Dendritic cell treated with granulocyte-macrophage colony-stimulating factor and Interleukin-4, amounts not matched to agents 40 ng/mL and 50 ng/mL, for 4 days (primary cell): ENCODE measurements around the gene N4BP2L2.

Source experiments
- H3K27ac Mint-ChIP-seq: one replicate; pipeline ENCODE4 v1.8.0; 2022; ENCODE audit warnings: mild to moderate bottlenecking, mixed read lengths
- H3K27me3 Mint-ChIP-seq: one replicate; pipeline ENCODE4 v1.8.0; 2022; ENCODE audit warnings: mild to moderate bottlenecking, mixed read lengths
- H3K36me3 Mint-ChIP-seq: one replicate; pipeline ENCODE4 v1.8.0; 2022; ENCODE audit warnings: low read depth, mixed read lengths
- H3K4me1 Mint-ChIP-seq: one replicate; pipeline ENCODE4 v1.8.0; 2022; ENCODE audit warnings: low read depth, mixed read lengths
- H3K4me3 Mint-ChIP-seq: one replicate; pipeline ENCODE4 v1.8.0; 2022; ENCODE audit warnings: mild to moderate bottlenecking, moderate library complexity, mixed read lengths
- H3K9me3 Mint-ChIP-seq: one replicate; pipeline ENCODE4 v1.8.0; 2022; ENCODE audit warnings: mixed read lengths
- intact Hi-C: fragments of 100-400 bp; cut with micrococcal nuclease; formaldehyde crosslinking; loops from one replicate; pipeline ENCODE4 v1.15.0; 2022

N4BP2L2 gene

GRCh38 chr13:32432856-32433255 lies 105.7 kb downstream of the N4BP2L2 start:
- no peak overlapping the region for H3K27ac Mint-ChIP-seq
- peaks cover 36% of the 10 kb centered on the region for H3K4me1 Mint-ChIP-seq
- intact Hi-C loops, result no loop called here
- no peak overlapping the region for H3K4me3 Mint-ChIP-seq
- H3K9me3 Mint-ChIP-seq, result no peaks in the 10 kb centered on the region
- H3K27me3 Mint-ChIP-seq, result peaks cover 2% of the 10 kb centered on the region
- H3K36me3 Mint-ChIP-seq, result peaks cover 6% of the 10 kb centered on the region

GRCh38 chr13:32431361-32431760 lies 107.2 kb downstream of the N4BP2L2 start:
- H3K9me3 Mint-ChIP-seq, result no peaks in the 10 kb centered on the region
- no peak overlapping the region for H3K4me3 Mint-ChIP-seq
- H3K4me1 Mint-ChIP-seq, result peaks cover 41% of the 10 kb centered on the region
- intact Hi-C loops, result no loop called here
- no peak overlapping the region for H3K27ac Mint-ChIP-seq
- peaks cover 2% of the 10 kb centered on the region for H3K27me3 Mint-ChIP-seq
- peaks cover 13% of the 10 kb centered on the region for H3K36me3 Mint-ChIP-seq

- no peaks in the 10 kb centered on the region for H3K9me3 Mint-ChIP-seq
- H3K4me1 Mint-ChIP-seq, result peaks cover 47% of the 10 kb centered on the region
- H3K27me3 Mint-ChIP-seq, result no peaks in the 10 kb centered on the region
- intact Hi-C loops, result no loop called here
- H3K4me3 Mint-ChIP-seq, result peak overlapping the region; percentile 30
- H3K27ac Mint-ChIP-seq, result peak overlapping the region; percentile 59
- H3K36me3 Mint-ChIP-seq, result peaks cover 16% of the 10 kb centered on the region
Measured at GRCh38 chr13:32430018-32430747, 108.4 kb downstream of the N4BP2L2 start.

GRCh38 chr13:32429433-32429909 lies 109.1 kb downstream of the N4BP2L2 start:
- H3K4me1 Mint-ChIP-seq, result peaks cover 50% of the 10 kb centered on the region
- H3K4me3 Mint-ChIP-seq, result no peak overlapping the region
- H3K36me3 Mint-ChIP-seq, result peaks cover 20% of the 10 kb centered on the region
- H3K27me3 Mint-ChIP-seq, result no peaks in the 10 kb centered on the region
- intact Hi-C loops, result loop anchor here (5.0 kb wide), 1 partner anchor 108 kb away; the partner anchor contains the start of gene N4BP2L2
- H3K9me3 Mint-ChIP-seq, result no peaks in the 10 kb centered on the region
- H3K27ac Mint-ChIP-seq, result peak overlapping the region; percentile 100

GRCh38 chr13:32428581-32429432 lies 109.8 kb downstream of the N4BP2L2 start:
- Mint-ChIP-seq H3K27ac (peak overlapping the region; percentile 100), H3K4me3 (peak overlapping the region; percentile 87), H3K9me3 (no peaks in the 10 kb centered on the region), H3K4me1 (peaks cover 56% of the 10 kb centered on the region), H3K27me3 (no peaks in the 10 kb centered on the region), H3K36me3 (peaks cover 26% of the 10 kb centered on the region)
- intact Hi-C loops, result loop anchor here (1.0 to 5.0 kb wide), 2 partner anchors 108 to 111 kb away; partner anchors contain the start of gene N4BP2L2

- Mint-ChIP-seq H3K9me3 (no peaks in the 10 kb centered on the region), H3K4me1 (peaks cover 64% of the 10 kb centered on the region), H3K36me3 (peaks cover 32% of the 10 kb centered on the region), H3K27ac (peak within 1 kb of the TSS; percentile 100), H3K27me3 (no peaks in the 10 kb centered on the region), H3K4me3 (peak within 1 kb of the TSS; percentile 91)
- intact Hi-C loops, result loop anchor here (1.0 to 5.0 kb wide), 2 partner anchors 109 to 110 kb away; partner anchors contain the start of gene N4BP2L2
Measured at GRCh38 chr13:32427852-32428580, 110.6 kb downstream of the N4BP2L2 start, which contains the start of gene N4BP2L1. TSS of gene N4BP2L1 (minus strand) at chr13:32428130. CDS start at chr13:32428082, 48 bp downstream.

GRCh38 chr13:32426990-32427851 lies 111.4 kb downstream of the N4BP2L2 start:
- peaks cover 37% of the 10 kb centered on the region for H3K36me3 Mint-ChIP-seq
- peak overlapping the region; percentile 100 for H3K27ac Mint-ChIP-seq
- H3K27me3 Mint-ChIP-seq, result no peaks in the 10 kb centered on the region
- H3K9me3 Mint-ChIP-seq, result no peaks in the 10 kb centered on the region
- H3K4me1 Mint-ChIP-seq, result peaks cover 68% of the 10 kb centered on the region
- peak overlapping the region; percentile 91 for H3K4me3 Mint-ChIP-seq
- intact Hi-C loops, result loop anchor here (5.0 kb wide), 1 partner anchor 110 kb away; the partner anchor contains the start of gene N4BP2L2

- Mint-ChIP-seq H3K4me1 (peaks cover 75% of the 10 kb centered on the region), H3K27me3 (no peaks in the 10 kb centered on the region), H3K4me3 (peak overlapping the region; percentile 91), H3K9me3 (no peaks in the 10 kb centered on the region), H3K36me3 (peaks cover 39% of the 10 kb centered on the region), H3K27ac (peak overlapping the region; percentile 95)
- intact Hi-C loops, result loop anchor here (5.0 kb wide), 1 partner anchor 111 kb away; the partner anchor contains the start of gene N4BP2L2
Measured at GRCh38 chr13:32426191-32426989, 112.2 kb downstream of the N4BP2L2 start.

- Mint-ChIP-seq H3K36me3 (peaks cover 50% of the 10 kb centered on the region), H3K4me1 (peaks cover 73% of the 10 kb centered on the region)
- intact Hi-C loops, result loop anchor here (5.0 kb wide), 1 partner anchor 112 kb away; the partner anchor contains the start of gene N4BP2L2
Measured at GRCh38 chr13:32425158-32425557, 113.4 kb downstream of the N4BP2L2 start.

GRCh38 chr13:32423592-32423991 lies 115.0 kb downstream of the N4BP2L2 start:
- H3K27ac Mint-ChIP-seq, result peak overlapping the region; percentile 28
- no peak overlapping the region for H3K4me3 Mint-ChIP-seq
- peaks cover 66% of the 10 kb centered on the region for H3K36me3 Mint-ChIP-seq
- peaks cover 60% of the 10 kb centered on the region for H3K4me1 Mint-ChIP-seq
- peaks cover 19% of the 10 kb centered on the region for H3K9me3 Mint-ChIP-seq
- intact Hi-C loops, result no loop called here
- H3K27me3 Mint-ChIP-seq, result no peaks in the 10 kb centered on the region

More at GRCh38 chr13:32425158-32425557, 113.4 kb downstream of the N4BP2L2 start:
- Mint-ChIP-seq H3K27me3 (no peaks in the 10 kb centered on the region), H3K27ac (peak overlapping the region; percentile 63), H3K9me3 (peaks cover 3% of the 10 kb centered on the region), H3K4me3 (no peak overlapping the region)

GRCh38 chr13:32419862-32420261 lies 118.7 kb downstream of the N4BP2L2 start:
- H3K4me1 Mint-ChIP-seq, result peaks cover 45% of the 10 kb centered on the region
- no peak overlapping the region for H3K27ac Mint-ChIP-seq
- intact Hi-C loops, result no loop called here
- H3K36me3 Mint-ChIP-seq, result peaks cover 66% of the 10 kb centered on the region
- H3K4me3 Mint-ChIP-seq, result no peak overlapping the region
- no peaks in the 10 kb centered on the region for H3K27me3 Mint-ChIP-seq
- H3K9me3 Mint-ChIP-seq, result peaks cover 32% of the 10 kb centered on the region

GRCh38 chr13:32417995-32418394 lies 120.6 kb downstream of the N4BP2L2 start:
- H3K27ac Mint-ChIP-seq, result no peak overlapping the region
- peaks cover 53% of the 10 kb centered on the region for H3K36me3 Mint-ChIP-seq
- peaks cover 30% of the 10 kb centered on the region for H3K4me1 Mint-ChIP-seq
- no peak overlapping the region for H3K4me3 Mint-ChIP-seq
- intact Hi-C loops, result no loop called here
- peaks cover 32% of the 10 kb centered on the region for H3K9me3 Mint-ChIP-seq
- no peaks in the 10 kb centered on the region for H3K27me3 Mint-ChIP-seq
